ENCODE results near the gene SLC6A13.

DNA sequence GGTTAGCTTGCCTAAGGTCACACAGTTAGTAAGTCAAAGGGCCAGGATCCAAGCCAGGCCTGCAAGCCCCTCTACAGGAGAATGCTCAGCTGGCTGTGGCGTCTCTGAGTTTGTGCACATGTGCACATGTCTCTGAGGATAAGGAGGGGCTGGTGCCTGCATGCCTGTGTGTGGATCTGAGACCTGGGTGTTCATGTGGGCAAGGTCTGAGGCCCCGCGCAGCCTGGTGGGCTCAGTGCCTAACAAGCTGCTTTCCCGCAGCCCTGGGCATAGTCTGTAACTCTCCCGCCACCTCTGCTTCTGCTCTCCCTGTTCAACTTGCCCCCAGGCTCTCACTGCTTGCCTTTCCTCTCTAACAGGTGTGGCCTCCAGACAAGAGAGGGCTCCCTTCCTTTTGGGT lies 44.4 kb downstream of the SLC6A13 start:
- TF ChIP-seq, protein P1, sequence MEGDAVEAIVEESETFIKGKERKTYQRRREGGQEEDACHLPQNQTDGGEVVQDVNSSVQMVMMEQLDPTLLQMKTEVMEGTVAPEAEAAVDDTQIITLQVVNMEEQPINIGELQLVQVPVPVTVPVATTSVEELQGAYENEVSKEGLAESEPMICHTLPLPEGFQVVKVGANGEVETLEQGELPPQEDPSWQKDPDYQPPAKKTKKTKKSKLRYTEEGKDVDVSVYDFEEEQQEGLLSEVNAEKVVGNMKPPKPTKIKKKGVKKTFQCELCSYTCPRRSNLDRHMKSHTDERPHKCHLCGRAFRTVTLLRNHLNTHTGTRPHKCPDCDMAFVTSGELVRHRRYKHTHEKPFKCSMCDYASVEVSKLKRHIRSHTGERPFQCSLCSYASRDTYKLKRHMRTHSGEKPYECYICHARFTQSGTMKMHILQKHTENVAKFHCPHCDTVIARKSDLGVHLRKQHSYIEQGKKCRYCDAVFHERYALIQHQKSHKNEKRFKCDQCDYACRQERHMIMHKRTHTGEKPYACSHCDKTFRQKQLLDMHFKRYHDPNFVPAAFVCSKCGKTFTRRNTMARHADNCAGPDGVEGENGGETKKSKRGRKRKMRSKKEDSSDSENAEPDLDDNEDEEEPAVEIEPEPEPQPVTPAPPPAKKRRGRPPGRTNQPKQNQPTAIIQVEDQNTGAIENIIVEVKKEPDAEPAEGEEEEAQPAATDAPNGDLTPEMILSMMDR (IDR thresholded peaks at IDR 0.05) = no peak
- no peak for TF ChIP-seq POLR2A (IDR thresholded peaks at IDR 0.05)
